IMR-90 (cell line): ENCODE measurements around the gene ZNF521. TPM values are rescaled to one million over a fixed set of nuclear protein-coding genes. Genes with fewer than 3 reads are reported as not detected.

Experiments
- ATAC-seq: fragments of 200-7000 bp; cut with Tn5 transposase; 2 replicates; pipeline ENCODE4 v1.9.1; 2020; ENCODE audit warnings: low read depth, mild to moderate bottlenecking, moderate library complexity
- BruUV-seq: library from RNA; stranded (reverse); fragments of 400-500 nt; replicated peaks from 2 replicates; lab custom pipeline; 2021; lab: Mats Ljungman, UMichigan
- CTCF ChIA-PET: fragments of 300-600 bp; formaldehyde crosslinking; extraction: SDS; loops from one replicate; lab custom pipeline; 2021; ENCODE audit warnings: antibody characterized with exemption; lab: Yijun Ruan, JAX
- POLR2A ChIA-PET: fragments of 300-600 bp; sonication (Branson Sonifier 250); formaldehyde crosslinking; loops from one replicate; lab custom pipeline; 2022; ENCODE audit warnings: antibody characterized with exemption; ENCODE audit not compliant: unreplicated experiment; lab: Charles Lee
- DNase-seq: peaks from one replicate; pipeline ENCODE4 v3.0.0; 2013
- H2AFZ ChIP-seq: replicated peaks from 2 replicates; pipeline ENCODE3; 2013; ENCODE audit warnings: low read length, mild to moderate bottlenecking; ENCODE audit not compliant: poor library complexity
- H2AK5ac ChIP-seq: 2 replicates; pipeline ENCODE4 v1.6.1; 2013; ENCODE audit warnings: low read depth, low read length, inconsistent platforms
- H2AK9ac ChIP-seq: replicated peaks from 2 replicates; pipeline ENCODE3; 2013; ENCODE audit warnings: mild to moderate bottlenecking, low read depth, low read length, moderate library complexity; ENCODE audit not compliant: poor library complexity
- H2BK120ac ChIP-seq: 2 replicates; pipeline ENCODE4 v1.6.1; 2013; ENCODE audit warnings: low read depth, low read length, inconsistent platforms
- H2BK15ac ChIP-seq: 3 replicates; pipeline ENCODE4 v1.6.1; 2013; ENCODE audit warnings: low read depth, low read length, inconsistent platforms
- H2BK20ac ChIP-seq: 2 replicates; pipeline ENCODE4 v1.6.1; 2013; ENCODE audit warnings: low read depth, mild to moderate bottlenecking, inconsistent platforms, low read length, moderate library complexity
- H2BK5ac ChIP-seq: 2 replicates; pipeline ENCODE4 v1.6.1; 2013; ENCODE audit warnings: mild to moderate bottlenecking, low read depth, low read length, inconsistent platforms; ENCODE audit not compliant: poor library complexity, severe bottlenecking
- H3K14ac ChIP-seq: replicated peaks from 2 replicates; pipeline ENCODE4 v1.6.1; 2013; ENCODE audit warnings: low read depth, low read length, inconsistent platforms
- H3K18ac ChIP-seq: 2 replicates; pipeline ENCODE4 v1.6.1; 2013; ENCODE audit warnings: low read depth, low read length, control low read depth
- H3K23ac ChIP-seq: 2 replicates; pipeline ENCODE4 v1.6.1; 2013; ENCODE audit warnings: low read depth, low read length, inconsistent platforms
- H3K27ac ChIP-seq: 2 replicates; pipeline ENCODE4 v1.5.1; 2013; ENCODE audit warnings: mild to moderate bottlenecking, control low read depth, low read length; ENCODE audit not compliant: insufficient read depth
- H3K27me3 ChIP-seq: 2 replicates; pipeline ENCODE4 v1.6.1; 2013; ENCODE audit warnings: low read length; ENCODE audit not compliant: control insufficient read depth, insufficient read depth
- H3K36me3 ChIP-seq: 2 replicates; pipeline ENCODE4 v1.6.1; 2013; ENCODE audit warnings: low read length, mixed read lengths; ENCODE audit not compliant: control insufficient read depth, insufficient read depth
- H3K4ac ChIP-seq: 2 replicates; pipeline ENCODE4 v1.6.1; 2013; ENCODE audit warnings: low read depth, low read length, inconsistent platforms
- H3K4me1 ChIP-seq: 2 replicates; pipeline ENCODE4 v1.6.1; 2013; ENCODE audit warnings: low read length, mixed read lengths; ENCODE audit not compliant: control insufficient read depth, insufficient read depth
- H3K4me2 ChIP-seq: 2 replicates; pipeline ENCODE4 v1.6.1; 2013; ENCODE audit warnings: low read depth, mild to moderate bottlenecking, control low read depth, low read length, moderate library complexity
- H3K4me3 ChIP-seq: 2 replicates; pipeline ENCODE4 v1.5.1; 2013; ENCODE audit warnings: low read depth, mild to moderate bottlenecking, control low read depth, low read length, moderate library complexity; ENCODE audit not compliant: insufficient read depth
- H3K56ac ChIP-seq: 2 replicates; pipeline ENCODE4 v1.6.1; 2013; ENCODE audit warnings: low read length, inconsistent platforms; ENCODE audit not compliant: insufficient read depth; ENCODE audit errors: extremely low read depth
- H3K79me1 ChIP-seq, 2 experiments: 2 replicates each; pipeline ENCODE4 v1.6.1; 2013; ENCODE audit warnings: low read length in 2 of 2, inconsistent platforms in 1 of 2, low read depth in 1 of 2
- H3K9ac ChIP-seq: 2 replicates; pipeline ENCODE4 v1.6.1; 2013; ENCODE audit warnings: low read depth, low read length, control low read depth
- H3K9me1 ChIP-seq: 2 replicates; pipeline ENCODE4 v1.6.1; 2013; ENCODE audit warnings: low read length, inconsistent platforms; ENCODE audit not compliant: insufficient read depth
- H3K9me3 ChIP-seq: 2 replicates; pipeline ENCODE4 v1.6.1; 2013; ENCODE audit warnings: low read length; ENCODE audit not compliant: control insufficient read depth, insufficient read depth
- H4K20me1 ChIP-seq: 2 replicates; pipeline ENCODE4 v1.6.1; 2013; ENCODE audit warnings: low read length, inconsistent platforms; ENCODE audit not compliant: insufficient read depth
- H4K5ac ChIP-seq: 2 replicates; pipeline ENCODE4 v1.6.1; 2013; ENCODE audit warnings: mild to moderate bottlenecking, low read depth, low read length, control low read depth
- H4K8ac ChIP-seq, 2 experiments: 2 replicates each; pipeline ENCODE4 v1.6.1; 2013; ENCODE audit warnings: low read depth in 2 of 2, low read length in 2 of 2, control low read depth in 1 of 2, inconsistent platforms in 1 of 2
- H4K91ac ChIP-seq: 2 replicates; pipeline ENCODE4 v1.6.1; 2013; ENCODE audit warnings: low read depth, low read length, inconsistent platforms; ENCODE audit not compliant: insufficient read depth
- FOS ChIP-seq: fragments of 150-350 bp; IDR thresholded peaks from 2 replicates; pipeline ENCODE4 v1.6.1; 2016; ENCODE audit warnings: low read depth, low read length
- MAFK ChIP-seq: IDR thresholded peaks from 2 replicates; pipeline ENCODE4 v1.6.1; 2012; ENCODE audit warnings: low read depth, low read length, improper control_type of control experiment
- MAZ ChIP-seq: IDR thresholded peaks from 2 replicates; pipeline ENCODE4 v1.6.1; 2012; ENCODE audit warnings: low read depth, mild to moderate bottlenecking, low read length, improper control_type of control experiment, moderate library complexity, borderline replicate concordance
- RAD21 ChIP-seq: IDR thresholded peaks from 2 replicates; pipeline ENCODE4 v1.6.1; 2012; ENCODE audit warnings: low read length, improper control_type of control experiment
- RFX5 ChIP-seq: IDR thresholded peaks from 2 replicates; pipeline ENCODE4 v1.8.0; 2012; ENCODE audit warnings: low read depth, mild to moderate bottlenecking, low read length, moderate library complexity
- SMC3 ChIP-seq: fragments of 150-350 bp; IDR thresholded peaks from 2 replicates; pipeline ENCODE4 v1.6.1; 2016; ENCODE audit warnings: low read depth, mild to moderate bottlenecking, antibody characterized with exemption, low read length, moderate library complexity
- WGBS, 2 experiments: methylation state at CpG; one replicate each; pipeline versions ENCODE4 v1.1.5 to v1.1.7; 2013; ENCODE audit warnings: missing lambda C conversion rate in 2 of 2; ENCODE audit not compliant: insufficient read length in 1 of 2; ENCODE audit errors: extremely low coverage in 2 of 2; 5-methylcytosine and 5-hydroxymethylcytosine counted together
- dilution Hi-C: fragments of 300-500 bp; cut with HindIII; formaldehyde crosslinking; loops from one replicate; pipeline ENCODE4 v1.14.3; 2018; ENCODE audit warnings: low sequenced_read_pairs; ENCODE audit not compliant: unreplicated experiment
- in situ Hi-C: fragments of 300-500 bp; cut with MboI; formaldehyde crosslinking; loops from 3 replicates; pipeline ENCODE4 v1.14.3; 2019; ENCODE audit warnings: low sequenced_read_pairs, inconsistent platforms, mixed read lengths
- intact Hi-C: fragments of 100-400 bp; cut with micrococcal nuclease; formaldehyde crosslinking; loops from 2 replicates; pipeline ENCODE4 v1.10.0; 2022
- polyA plus RNA-seq, 3 experiments: library from polyadenylated mRNA; depleted of rRNA; stranded (reverse); fragments of >200 nt; gene quantifications; 2 replicates each; pipeline ENCODE4 v1.2.3, GENCODE V29; 2012; ENCODE audit warnings: low replicate concordance in 1 of 3
- total RNA-seq: library from RNA; depleted of rRNA; stranded (reverse); fragments of >200 nt; gene quantifications from 2 replicates; pipeline ENCODE4 v1.2.3, GENCODE V29; 2012

The ZNF521 gene
- total and polyA plus RNA-seq, 2 of the 4 experiments (the other 2 are of a cell fraction): 21.5 to 59.3 TPM

DNA sequence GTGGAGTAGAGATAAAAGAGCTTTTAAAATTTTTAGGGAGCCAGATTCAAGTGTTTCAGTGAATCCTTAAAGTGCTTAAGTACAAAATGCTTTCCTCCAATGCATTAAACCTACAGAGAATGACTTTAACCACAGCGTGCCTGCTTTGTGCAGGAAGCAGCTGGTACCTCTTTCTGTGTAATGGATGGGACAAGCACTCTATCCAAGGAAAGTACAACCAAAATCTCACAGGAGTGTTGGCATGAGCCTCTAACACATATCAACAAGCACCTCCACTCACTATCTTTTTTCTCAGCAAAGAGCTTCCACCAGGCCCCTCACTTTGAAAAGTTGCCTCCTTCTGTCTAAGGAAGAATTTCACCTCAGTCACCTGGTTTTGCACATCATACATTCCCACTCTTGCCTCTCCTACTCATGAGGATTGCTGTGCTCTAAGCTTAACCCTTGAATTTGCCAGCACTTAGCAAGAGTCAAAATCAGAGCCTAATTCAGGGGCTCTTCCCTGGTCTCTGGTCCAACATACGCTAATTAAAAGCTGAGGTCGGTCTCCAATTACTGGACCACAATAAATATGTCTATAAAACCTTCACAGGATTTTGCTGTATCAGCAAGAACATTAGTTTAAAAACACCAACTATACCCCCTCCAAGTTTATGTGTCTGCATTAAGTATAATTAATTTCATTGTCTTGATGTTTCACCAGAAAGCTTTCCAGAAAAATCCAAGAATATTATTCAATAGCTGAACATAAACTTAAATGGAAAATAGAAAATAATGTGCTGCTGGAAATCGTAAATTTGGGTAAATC, 68.9 kb downstream of the ZNF521 start:
- no peak overlapping the region for H2AFZ ChIP-seq
- H3K18ac ChIP-seq: no peak overlapping the region
- no peak overlapping the region for H2AK5ac ChIP-seq
- no peak overlapping the region for H4K5ac ChIP-seq
- no CpG with 5 or more reads among the region's 4 CpGs for WGBS, 2 experiments
- BruUV-seq: no TSS peak
- H3K4ac ChIP-seq: no peak overlapping the region
- H4K20me1 ChIP-seq: peaks cover 8% of the 10 kb centered on the region; the same call in 1 of the 2 replicates
- H3K27me3 ChIP-seq: no peaks in the 10 kb centered on the region
- in situ Hi-C loops: no loop called here
- H3K56ac ChIP-seq: no peak overlapping the region
- no peak overlapping the region for H2AK9ac ChIP-seq
- H3K36me3 ChIP-seq: peaks cover 6% of the 10 kb centered on the region
- dilution Hi-C loops: no loop called here
- H2BK20ac ChIP-seq: no peak overlapping the region
- H3K9me1 ChIP-seq: peaks cover 4% of the 10 kb centered on the region
- no peak overlapping the region for H3K9ac ChIP-seq
- no peak overlapping the region for H3K27ac ChIP-seq
- no peak for ATAC-seq
- H3K4me2 ChIP-seq: no peak overlapping the region
- H2BK120ac ChIP-seq: no peak overlapping the region
- H3K14ac ChIP-seq: no peak overlapping the region
- ChIA-PET CTCF (no interaction called here), POLR2A (no interaction called here)
- H3K79me1 ChIP-seq: peaks cover 26 to 46% of the 10 kb centered on the region in 2 experiments
- no peaks in the 10 kb centered on the region for H3K9me3 ChIP-seq
- no peak for DNase-seq
- no peak overlapping the region for H2BK5ac ChIP-seq
- TF ChIP-seq MAFK (peak; percentile 94), MAZ (no peak), RAD21 (no peak), FOS (no peak), RFX5 (no peak), SMC3 (no peak)
- H3K23ac ChIP-seq: no peak overlapping the region; the same call in 1 of the 2 replicates
- H2BK15ac ChIP-seq: no peak overlapping the region
- intact Hi-C loops: no loop called here
- no peak overlapping the region for H4K8ac ChIP-seq
- H3K4me3 ChIP-seq: no peak overlapping the region
- H4K91ac ChIP-seq: no peak overlapping the region
- peaks cover 18% of the 10 kb centered on the region for H3K4me1 ChIP-seq
